BJ (cell line): ENCODE measurements around the gene DRD4. TPM values are rescaled to one million over a fixed set of nuclear protein-coding genes. Genes with fewer than 3 reads are reported as not detected.

Experiments used
- CTCF ChIA-PET: fragments of 350-600 bp; formaldehyde crosslinking; extraction: SDS; loops from one replicate; lab custom pipeline; 2021; ENCODE audit warnings: antibody characterized with exemption, inconsistent platforms; lab: Yijun Ruan, JAX
- POLR2A ChIA-PET: fragments of 300-600 bp; sonication (Branson Sonifier 250); formaldehyde crosslinking; extraction: SDS; loops from one replicate; lab custom pipeline; 2021; ENCODE audit warnings: antibody characterized with exemption; lab: Charles Lee
- DNase-seq: peaks from one replicate; pipeline ENCODE4 v3.0.0-alpha.2; 2011; ENCODE audit warnings: low read depth
- H3K27me3 ChIP-seq: 2 replicates; pipeline ENCODE4 v1.6.0; 2011; ENCODE audit warnings: low read length; ENCODE audit not compliant: control insufficient read depth, insufficient read depth
- H3K36me3 ChIP-seq: 2 replicates; pipeline ENCODE4 v1.5.1; 2011; ENCODE audit warnings: low read length; ENCODE audit not compliant: control insufficient read depth, insufficient read depth
- H3K4me3 ChIP-seq: 2 replicates; pipeline ENCODE4 v1.5.1; 2011; ENCODE audit warnings: low read depth, mild to moderate bottlenecking, control low read depth, low read length
- polyA plus RNA-seq: library from polyadenylated mRNA; depleted of rRNA; stranded (reverse); fragments of >200 nt; gene quantifications from 2 replicates; pipeline ENCODE4 v1.2.3, GENCODE V29; 2011
- TF ChIP-seq, protein P1 (sequence below): IDR thresholded peaks from 2 replicates; pipeline ENCODE4 v1.5.1; 2011; ENCODE audit warnings: low read depth, mild to moderate bottlenecking, control low read depth, inconsistent platforms, low read length, moderate library complexity; ENCODE audit not compliant: insufficient read depth

The DRD4 gene
- polyA plus RNA-seq, 1 experiment, result not detected

DNA sequence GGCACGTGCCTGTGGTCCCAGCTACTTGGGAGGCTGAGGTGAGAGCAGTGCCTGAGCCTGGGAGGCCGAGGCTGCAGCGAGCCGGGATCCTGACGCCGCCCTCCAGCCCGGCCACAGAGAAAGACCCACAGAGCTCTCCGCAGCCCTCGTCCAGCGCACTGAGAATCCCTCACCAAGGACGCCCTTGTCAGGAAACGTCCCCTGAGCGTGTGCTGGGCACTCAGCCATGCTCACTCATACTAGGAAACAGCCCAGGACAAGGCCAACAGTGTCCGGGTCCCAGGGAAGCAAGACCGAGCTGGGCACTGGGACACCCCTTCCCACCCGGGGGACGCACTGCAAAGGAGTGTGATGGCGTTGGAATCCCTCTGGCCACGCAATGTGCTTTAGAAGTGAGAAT lies 43.4 kb downstream of the DRD4 start:
- Histone ChIP-seq H3K27me3 (no peaks in the 10 kb centered on the region), H3K4me3 (no peak overlapping the region), H3K36me3 (peaks cover 19% of the 10 kb centered on the region)
- ChIA-PET CTCF (interaction anchor here (1.7 kb wide), 1 partner anchor 16 kb away, joined by 3 read pairs; no protein-coding TSS in a partner anchor), POLR2A (no interaction called here)
- no peak for DNase-seq
- TF ChIP-seq, protein P1, sequence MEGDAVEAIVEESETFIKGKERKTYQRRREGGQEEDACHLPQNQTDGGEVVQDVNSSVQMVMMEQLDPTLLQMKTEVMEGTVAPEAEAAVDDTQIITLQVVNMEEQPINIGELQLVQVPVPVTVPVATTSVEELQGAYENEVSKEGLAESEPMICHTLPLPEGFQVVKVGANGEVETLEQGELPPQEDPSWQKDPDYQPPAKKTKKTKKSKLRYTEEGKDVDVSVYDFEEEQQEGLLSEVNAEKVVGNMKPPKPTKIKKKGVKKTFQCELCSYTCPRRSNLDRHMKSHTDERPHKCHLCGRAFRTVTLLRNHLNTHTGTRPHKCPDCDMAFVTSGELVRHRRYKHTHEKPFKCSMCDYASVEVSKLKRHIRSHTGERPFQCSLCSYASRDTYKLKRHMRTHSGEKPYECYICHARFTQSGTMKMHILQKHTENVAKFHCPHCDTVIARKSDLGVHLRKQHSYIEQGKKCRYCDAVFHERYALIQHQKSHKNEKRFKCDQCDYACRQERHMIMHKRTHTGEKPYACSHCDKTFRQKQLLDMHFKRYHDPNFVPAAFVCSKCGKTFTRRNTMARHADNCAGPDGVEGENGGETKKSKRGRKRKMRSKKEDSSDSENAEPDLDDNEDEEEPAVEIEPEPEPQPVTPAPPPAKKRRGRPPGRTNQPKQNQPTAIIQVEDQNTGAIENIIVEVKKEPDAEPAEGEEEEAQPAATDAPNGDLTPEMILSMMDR, result no peak

DNA sequence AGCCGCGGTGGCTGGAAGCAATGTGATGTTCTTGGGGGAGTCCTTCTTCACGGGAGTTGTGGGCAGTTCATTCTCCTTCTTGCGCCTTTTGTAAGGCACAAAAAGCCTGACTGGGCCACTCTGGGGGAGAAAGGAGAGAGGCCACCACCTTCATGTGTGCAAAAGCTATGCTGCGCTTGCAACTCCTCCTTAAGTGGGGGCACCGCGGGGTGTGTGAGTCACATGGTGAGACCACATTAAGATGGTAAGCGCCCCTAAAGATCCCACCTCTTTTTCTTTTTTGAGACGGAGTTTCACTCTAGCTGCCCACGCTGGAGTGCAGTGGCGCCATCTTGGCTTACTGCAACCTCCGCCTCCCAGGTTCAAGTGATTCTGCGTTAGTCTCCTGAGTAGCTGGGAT lies 43.9 kb downstream of the DRD4 start:
- Histone ChIP-seq H3K27me3 (no peaks in the 10 kb centered on the region), H3K36me3 (peaks cover 19% of the 10 kb centered on the region), H3K4me3 (no peak overlapping the region)
- TF ChIP-seq, protein P1, result no peak
- DNase-seq, result no peak
- CTCF ChIA-PET, result interaction anchor here (1.7 kb wide), 1 partner anchor 16 kb away, joined by 3 read pairs; no protein-coding TSS in a partner anchor
- POLR2A ChIA-PET, result no interaction called here

DNA sequence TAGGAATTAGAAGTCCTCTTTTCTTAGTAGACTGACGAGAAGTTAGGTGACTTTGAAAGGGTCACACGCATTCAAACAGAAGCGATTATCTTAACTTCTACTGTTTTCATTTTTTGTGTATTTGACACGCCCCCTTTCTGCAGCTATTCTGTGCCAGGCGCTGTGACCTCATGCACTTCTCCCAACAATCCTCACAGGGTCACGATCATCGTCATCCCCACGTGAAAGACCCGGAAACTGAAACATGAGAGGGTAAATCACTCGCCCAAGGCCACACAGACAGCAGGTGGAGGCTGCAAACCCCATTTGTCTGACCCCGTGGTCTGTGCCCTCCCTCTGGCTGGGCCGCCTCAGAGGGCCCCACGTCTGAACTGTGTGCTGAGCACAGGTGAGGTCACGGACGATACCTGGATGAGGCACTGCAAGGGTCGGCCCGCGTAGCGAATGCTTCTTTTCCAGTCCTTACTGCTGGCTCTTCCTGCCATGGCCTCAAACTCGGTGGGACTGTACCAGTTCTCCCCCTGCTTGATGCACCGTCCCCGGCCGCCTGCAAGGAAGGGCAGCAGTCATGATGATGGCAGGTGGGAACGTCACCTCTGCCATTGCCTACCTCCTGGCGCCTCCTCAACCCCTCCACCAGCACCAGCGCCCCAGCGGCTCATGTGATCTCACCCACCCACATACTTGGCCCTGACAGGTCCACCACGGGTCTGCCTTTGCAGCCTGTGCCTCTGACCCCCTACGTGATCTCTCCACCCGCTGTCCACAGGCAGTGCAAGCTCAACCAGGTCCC lies 49.6 kb downstream of the DRD4 start:
- Histone ChIP-seq H3K36me3 (peaks cover 27% of the 10 kb centered on the region), H3K4me3 (no peak overlapping the region), H3K27me3 (no peaks in the 10 kb centered on the region)
- TF ChIP-seq, protein P1, result no peak
- POLR2A ChIA-PET, result no interaction called here
- DNase-seq, result no peak
- CTCF ChIA-PET, result interaction anchor here (1.0 to 1.2 kb wide), 2 partner anchors 25 to 60 kb away, joined by 3 to 4 read pairs; partner anchors contain the start of gene TALDO1

DNA sequence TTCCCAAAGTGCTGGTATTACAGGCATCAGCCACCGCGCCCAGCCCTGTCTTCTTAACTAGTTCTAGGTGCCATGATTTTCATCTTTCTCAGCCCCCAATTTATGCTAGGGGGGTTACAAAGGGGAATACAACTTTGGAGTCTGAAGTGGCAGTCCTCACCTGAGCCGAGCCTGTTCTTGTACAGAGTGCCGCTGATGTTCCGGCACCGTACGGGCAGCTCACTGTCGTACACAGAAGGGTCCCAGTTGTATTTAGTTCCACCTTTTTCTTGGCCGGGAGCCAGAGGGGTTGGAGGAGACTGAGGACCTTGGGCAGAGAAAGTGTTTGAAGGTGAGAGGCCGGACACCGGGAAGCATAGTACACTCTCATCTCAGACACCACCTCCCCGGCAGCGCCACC lies 50.7 kb downstream of the DRD4 start:
- CTCF ChIA-PET, result interaction anchor here (1.0 kb wide), 1 partner anchor 26 kb away, joined by 4 read pairs; no protein-coding TSS in a partner anchor
- Histone ChIP-seq H3K27me3 (no peaks in the 10 kb centered on the region), H3K36me3 (peaks cover 22% of the 10 kb centered on the region), H3K4me3 (no peak overlapping the region)
- POLR2A ChIA-PET, result no interaction called here
- TF ChIP-seq, protein P1, result no peak
- DNase-seq, result no peak

DNA sequence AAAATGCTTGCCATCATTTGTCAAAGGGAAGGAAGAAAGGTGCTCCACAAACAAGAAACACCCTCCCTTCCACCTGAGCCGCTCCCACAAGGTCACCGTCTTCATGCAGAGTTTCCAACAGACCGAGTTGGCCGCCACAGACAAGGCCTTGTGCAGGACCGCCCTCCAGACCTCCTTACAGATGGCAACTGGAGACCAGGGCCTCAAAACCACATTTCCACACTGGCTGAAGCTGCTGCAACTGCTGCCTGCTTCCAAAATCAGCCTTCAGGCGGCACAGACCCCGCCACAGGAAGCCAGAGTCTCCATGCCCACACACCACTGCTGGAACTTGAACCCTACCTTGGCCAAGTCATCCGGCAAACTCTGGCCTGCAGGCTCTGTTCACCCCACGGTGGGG lies 51.6 kb downstream of the DRD4 start:
- TF ChIP-seq, protein P1, result no peak
- no peaks in the 10 kb centered on the region for H3K27me3 ChIP-seq
- DNase-seq, result no peak
- H3K4me3 ChIP-seq, result no peak overlapping the region
- peaks cover 22% of the 10 kb centered on the region for H3K36me3 ChIP-seq
- ChIA-PET CTCF (no interaction called here), POLR2A (no interaction called here)
